ENCODE data around the gene ULK4.

DNA sequence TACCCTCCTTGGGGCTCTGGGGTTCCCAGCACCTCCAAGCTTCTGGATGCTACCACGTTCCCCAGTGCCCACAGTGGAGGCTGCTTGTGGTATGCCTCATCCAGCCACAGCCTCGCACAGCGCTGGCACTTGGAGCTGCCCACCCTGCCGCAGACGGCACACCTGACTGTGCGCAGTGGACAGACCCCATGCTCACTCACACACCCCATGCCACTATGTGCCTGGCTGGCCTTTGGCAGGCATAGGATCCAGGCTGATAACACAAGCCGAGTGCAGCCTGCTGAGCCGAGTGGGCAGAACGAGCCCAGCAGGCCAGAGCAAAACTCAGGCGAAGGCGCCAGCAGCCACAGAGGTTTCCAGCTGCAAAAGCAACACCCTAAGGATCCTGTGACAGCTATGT is 311.5 kb downstream of the ULK4 start:
- TF ChIP-seq, protein P1, sequence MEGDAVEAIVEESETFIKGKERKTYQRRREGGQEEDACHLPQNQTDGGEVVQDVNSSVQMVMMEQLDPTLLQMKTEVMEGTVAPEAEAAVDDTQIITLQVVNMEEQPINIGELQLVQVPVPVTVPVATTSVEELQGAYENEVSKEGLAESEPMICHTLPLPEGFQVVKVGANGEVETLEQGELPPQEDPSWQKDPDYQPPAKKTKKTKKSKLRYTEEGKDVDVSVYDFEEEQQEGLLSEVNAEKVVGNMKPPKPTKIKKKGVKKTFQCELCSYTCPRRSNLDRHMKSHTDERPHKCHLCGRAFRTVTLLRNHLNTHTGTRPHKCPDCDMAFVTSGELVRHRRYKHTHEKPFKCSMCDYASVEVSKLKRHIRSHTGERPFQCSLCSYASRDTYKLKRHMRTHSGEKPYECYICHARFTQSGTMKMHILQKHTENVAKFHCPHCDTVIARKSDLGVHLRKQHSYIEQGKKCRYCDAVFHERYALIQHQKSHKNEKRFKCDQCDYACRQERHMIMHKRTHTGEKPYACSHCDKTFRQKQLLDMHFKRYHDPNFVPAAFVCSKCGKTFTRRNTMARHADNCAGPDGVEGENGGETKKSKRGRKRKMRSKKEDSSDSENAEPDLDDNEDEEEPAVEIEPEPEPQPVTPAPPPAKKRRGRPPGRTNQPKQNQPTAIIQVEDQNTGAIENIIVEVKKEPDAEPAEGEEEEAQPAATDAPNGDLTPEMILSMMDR (IDR thresholded peaks at IDR 0.05): no peak
- TF ChIP-seq POLR2A (IDR thresholded peaks at IDR 0.05): no peak
